ENCODE results near the gene FAM53C.
"Not testable (repeated sequence)": the region's sequence is repeated elsewhere in the genome, so short reads cannot be mapped to it uniquely, and the experiment has no call there.

Gene FAM53C

GRCh38 chr5:138385660-138386059, 47.6 kb downstream of the FAM53C start:
- no peak overlapping the region for H3K27ac ChIP-seq (ENCODE audit: low read depth, low read length)
- no peak overlapping the region for H3K4me3 ChIP-seq (ENCODE audit: insufficient read depth, low read length, poor library complexity, severe bottlenecking)
- TF ChIP-seq EZH2phosphoT487 (conservative IDR thresholded peaks at IDR 0.05; ENCODE audit: low read length) = no peak
- TF ChIP-seq CTCF (IDR thresholded peaks at IDR 0.05; ENCODE audit: insufficient read depth, low read length, poor library complexity, severe bottlenecking) = no peak
- no peak overlapping the region for H3K9ac ChIP-seq (ENCODE audit: low read length)
- H4K20me1 ChIP-seq (ENCODE audit: low read depth, low read length) = no peaks in the 10 kb centered on the region
- H3K9me3 ChIP-seq (ENCODE audit: insufficient read depth, low read length) = no peaks in the 10 kb centered on the region
- H3K79me2 ChIP-seq (ENCODE audit: insufficient read depth, low read length) = no peaks in the 10 kb centered on the region
- no peak overlapping the region for H3K4me2 ChIP-seq (ENCODE audit: low read depth, low read length, poor library complexity, severe bottlenecking)
- H3K36me3 ChIP-seq (ENCODE audit: low read length) = peaks cover 19% of the 10 kb centered on the region; the same call in 1 of the 2 replicates
- H3K9me2 ChIP-seq (replicated peaks; ENCODE audit: insufficient read depth, low read length) = no peaks in the 10 kb centered on the region
- H2AFZ ChIP-seq (ENCODE audit: low read depth, low read length, severe bottlenecking) = no peak overlapping the region
- H3F3A ChIP-seq (ENCODE audit: insufficient read depth) = 0 out of 2 replicates have a peak, but pooled peaks cover 5% of the 10 kb centered on the region
- no peaks in the 10 kb centered on the region for H3K27me3 ChIP-seq (ENCODE audit: low read length)

- no peak overlapping the region for H3K27ac ChIP-seq (ENCODE audit: low read depth, low read length)
- no peaks in the 10 kb centered on the region for H3K9me3 ChIP-seq (ENCODE audit: insufficient read depth, low read length)
- H4K20me1 ChIP-seq (ENCODE audit: low read depth, low read length) = no peaks in the 10 kb centered on the region
- no peak overlapping the region for H3K4me3 ChIP-seq (ENCODE audit: insufficient read depth, low read length, poor library complexity, severe bottlenecking)
- no peak overlapping the region for H2AFZ ChIP-seq (ENCODE audit: low read depth, low read length, severe bottlenecking)
- peaks cover 15% of the 10 kb centered on the region; the same call in 1 of the 2 replicates for H3K36me3 ChIP-seq (ENCODE audit: low read length)
- no peaks in the 10 kb centered on the region for H3K27me3 ChIP-seq (ENCODE audit: low read length)
- H3K4me2 ChIP-seq (ENCODE audit: low read depth, low read length, poor library complexity, severe bottlenecking) = no peak overlapping the region
- H3K9me2 ChIP-seq (replicated peaks; ENCODE audit: insufficient read depth, low read length) = no peaks in the 10 kb centered on the region
- no peak overlapping the region for H3K9ac ChIP-seq (ENCODE audit: low read length)
- 0 out of 2 replicates have a peak, but pooled peaks cover 5% of the 10 kb centered on the region for H3F3A ChIP-seq (ENCODE audit: insufficient read depth)
- no peak for TF ChIP-seq CTCF (IDR thresholded peaks at IDR 0.05; ENCODE audit: insufficient read depth, low read length, poor library complexity, severe bottlenecking)
- TF ChIP-seq EZH2phosphoT487 (conservative IDR thresholded peaks at IDR 0.05; ENCODE audit: low read length) = no peak
- H3K79me2 ChIP-seq (ENCODE audit: insufficient read depth, low read length) = no peaks in the 10 kb centered on the region
These were observed 48.2 kb downstream of the FAM53C start for GRCh38 chr5:138386290-138386689.

GRCh38 chr5:138389332-138389731, 51.3 kb downstream of the FAM53C start:
- no peak overlapping the region for H3K4me2 ChIP-seq (ENCODE audit: low read depth, low read length, poor library complexity, severe bottlenecking)
- H3K9ac ChIP-seq (ENCODE audit: low read length) = no peak overlapping the region
- no peaks in the 10 kb centered on the region for H3K9me2 ChIP-seq (replicated peaks; ENCODE audit: insufficient read depth, low read length)
- H3K9me3 ChIP-seq (ENCODE audit: insufficient read depth, low read length) = no peaks in the 10 kb centered on the region
- H3K4me3 ChIP-seq (ENCODE audit: insufficient read depth, low read length, poor library complexity, severe bottlenecking) = no peak overlapping the region
- no peak overlapping the region for H3K27ac ChIP-seq (ENCODE audit: low read depth, low read length)
- H3F3A ChIP-seq (ENCODE audit: insufficient read depth) = 0 out of 2 replicates have a peak, but pooled peaks cover 5% of the 10 kb centered on the region
- no peak overlapping the region for H2AFZ ChIP-seq (ENCODE audit: low read depth, low read length, severe bottlenecking)
- no peak for TF ChIP-seq EZH2phosphoT487 (conservative IDR thresholded peaks at IDR 0.05; ENCODE audit: low read length)
- TF ChIP-seq CTCF (IDR thresholded peaks at IDR 0.05; ENCODE audit: insufficient read depth, low read length, poor library complexity, severe bottlenecking) = no peak
- H3K27me3 ChIP-seq (ENCODE audit: low read length) = no peaks in the 10 kb centered on the region
- peaks cover 7% of the 10 kb centered on the region; the same call in 1 of the 2 replicates for H3K36me3 ChIP-seq (ENCODE audit: low read length)
- no peaks in the 10 kb centered on the region for H4K20me1 ChIP-seq (ENCODE audit: low read depth, low read length)
- H3K79me2 ChIP-seq (ENCODE audit: insufficient read depth, low read length) = no peaks in the 10 kb centered on the region

DNA sequence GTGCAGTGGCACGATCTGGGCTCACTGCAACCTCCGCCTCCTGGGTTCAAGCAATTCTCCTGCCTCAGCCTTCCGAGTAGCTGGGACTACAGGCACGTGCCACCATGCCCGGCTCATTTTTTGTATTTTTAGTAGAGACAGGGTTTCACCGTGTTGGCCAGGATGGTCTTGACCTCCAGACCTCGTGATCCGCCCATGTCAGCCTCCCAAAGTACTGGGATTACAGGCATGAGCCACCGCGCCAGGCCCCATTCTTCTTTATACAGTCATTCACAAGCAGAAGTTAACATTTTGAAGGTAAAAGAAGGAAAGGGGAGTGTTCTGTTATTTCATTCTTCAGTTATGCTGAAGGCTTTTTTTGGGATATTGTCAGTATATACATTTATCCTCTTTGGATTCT, 51.8 kb downstream of the FAM53C start:
- H3K9ac ChIP-seq (ENCODE audit: low read length); H3K4me3 ChIP-seq (ENCODE audit: insufficient read depth, low read length, poor library complexity, severe bottlenecking); H3K9me3 ChIP-seq (ENCODE audit: insufficient read depth, low read length); H3K9me2 ChIP-seq (replicated peaks; ENCODE audit: insufficient read depth, low read length); H4K20me1 ChIP-seq (ENCODE audit: low read depth, low read length); H3K79me2 ChIP-seq (ENCODE audit: insufficient read depth, low read length); H3K36me3 ChIP-seq (ENCODE audit: low read length); H3K27ac ChIP-seq (ENCODE audit: low read depth, low read length); H3F3A ChIP-seq (ENCODE audit: insufficient read depth); H3K4me2 ChIP-seq (ENCODE audit: low read depth, low read length, poor library complexity, severe bottlenecking); H2AFZ ChIP-seq (ENCODE audit: low read depth, low read length, severe bottlenecking); H3K27me3 ChIP-seq (ENCODE audit: low read length): not testable (repeated sequence)

All from SU-DHL-6 (cell line).